Suppressor macrophage treated with lipopolysaccharide for 1 hour (primary cell): ENCODE results near the gene GPAT3.
"Not testable (repeated sequence)": the region's sequence is repeated elsewhere in the genome, so short reads cannot be mapped to it uniquely, and the experiment has no call there.

Source experiments
- DNase-seq, 3 donors: peaks; one replicate each; pipeline ENCODE4 v3.0.0-alpha.2; 2020 to 2022

GPAT3 gene

GRCh38 chr4:83605210-83605609 is 69.3 kb downstream of the GPAT3 start:
- DNase-seq = no peak

GRCh38 chr4:83605744-83606172 is 69.8 kb downstream of the GPAT3 start:
- DNase-seq = no peak

- no peak for DNase-seq
Observed at GRCh38 chr4:83606460-83606859, 70.6 kb downstream of the GPAT3 start.

GRCh38 chr4:83606898-83607297 is 71.0 kb downstream of the GPAT3 start:
- peak in 2 of 3 donors; percentile 17 to 19 for DNase-seq

- peak; percentile 26 to 34 (median 29) for DNase-seq
Observed at GRCh38 chr4:83609365-83609764, 73.5 kb downstream of the GPAT3 start.

- DNase-seq = no peak
Observed at GRCh38 chr4:83610729-83611128, 74.8 kb downstream of the GPAT3 start.

- no peak for DNase-seq
Observed at GRCh38 chr4:83613023-83613422, 77.1 kb downstream of the GPAT3 start.

- DNase-seq = no peak
Observed at GRCh38 chr4:83613994-83614393, 78.1 kb downstream of the GPAT3 start.

- no peak for DNase-seq
Observed at GRCh38 chr4:83616252-83616651, 80.3 kb downstream of the GPAT3 start.

- DNase-seq = no peak
Observed at GRCh38 chr4:83617371-83618035, 81.6 kb downstream of the GPAT3 start.

- DNase-seq = peak in 1 of 3 donors; percentile 25
Observed at GRCh38 chr4:83618431-83618830, 82.5 kb downstream of the GPAT3 start.

GRCh38 chr4:83618991-83619645 is 83.2 kb downstream of the GPAT3 start:
- peak; percentile 56 to 70 (median 61) for DNase-seq

- not testable (repeated sequence) for DNase-seq
Observed at GRCh38 chr4:83622127-83622526, 86.2 kb downstream of the GPAT3 start.

- no peak for DNase-seq
Observed at GRCh38 chr4:83625821-83626220, 89.9 kb downstream of the GPAT3 start.

- no peak for DNase-seq
Observed at GRCh38 chr4:83626245-83626836, 90.4 kb downstream of the GPAT3 start.

GRCh38 chr4:83629945-83630721 is 94.2 kb downstream of the GPAT3 start:
- DNase-seq = peak; percentile 71 to 82 (median 78)

- no peak for DNase-seq
Observed at GRCh38 chr4:83631066-83631465, 95.2 kb downstream of the GPAT3 start.

- no peak for DNase-seq
Observed at GRCh38 chr4:83636930-83637329, 101.0 kb downstream of the GPAT3 start.

- peak; percentile 80 to 89 (median 80) for DNase-seq
Observed at GRCh38 chr4:83639849-83640493, 104.1 kb downstream of the GPAT3 start.

- DNase-seq = no peak
Observed at GRCh38 chr4:83643036-83643435, 107.1 kb downstream of the GPAT3 start.

GRCh38 chr4:83644677-83645659 is 109.1 kb downstream of the GPAT3 start:
- peak; percentile 65 to 80 (median 70) for DNase-seq
